ENCODE measurements around the gene UBTD2. TPM values are rescaled to one million over a fixed set of nuclear protein-coding genes. Genes with fewer than 3 reads are reported as not detected.
"Not testable (repeated sequence)": the region's sequence is repeated elsewhere in the genome, so short reads cannot be mapped to it uniquely, and the experiment has no call there.

UBTD2 gene
- total RNA-seq, 4 donors from 2014 or later, result 19.4 to 31.0 (median 26.2) TPM

DNA sequence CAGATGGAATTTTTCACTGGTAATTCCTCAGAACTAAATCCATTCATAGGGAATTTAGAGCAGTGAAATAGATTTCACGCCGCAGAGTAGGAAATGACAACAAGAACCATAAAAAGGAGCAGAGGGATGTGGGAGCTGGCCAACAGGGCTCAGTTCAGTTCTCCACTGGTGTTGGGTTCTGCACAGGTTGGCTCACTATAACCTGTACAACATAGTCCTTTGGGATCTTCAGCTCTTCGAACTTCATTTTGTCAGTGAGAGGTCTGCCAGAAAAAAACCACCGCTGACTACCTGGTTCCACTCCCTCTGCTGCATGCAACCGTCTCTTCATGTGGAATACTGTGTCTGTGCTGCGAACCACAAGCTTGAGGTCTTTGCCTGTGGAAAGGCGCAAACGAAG, 71.9 kb downstream of the UBTD2 start:
- WGBS, 2 donors, result 92 to 93% methylated on average over 8 of the region's 8 CpGs
- no peak for TF ChIP-seq POLR2A (IDR thresholded peaks at IDR 0.05)
- TF ChIP-seq, protein P1, sequence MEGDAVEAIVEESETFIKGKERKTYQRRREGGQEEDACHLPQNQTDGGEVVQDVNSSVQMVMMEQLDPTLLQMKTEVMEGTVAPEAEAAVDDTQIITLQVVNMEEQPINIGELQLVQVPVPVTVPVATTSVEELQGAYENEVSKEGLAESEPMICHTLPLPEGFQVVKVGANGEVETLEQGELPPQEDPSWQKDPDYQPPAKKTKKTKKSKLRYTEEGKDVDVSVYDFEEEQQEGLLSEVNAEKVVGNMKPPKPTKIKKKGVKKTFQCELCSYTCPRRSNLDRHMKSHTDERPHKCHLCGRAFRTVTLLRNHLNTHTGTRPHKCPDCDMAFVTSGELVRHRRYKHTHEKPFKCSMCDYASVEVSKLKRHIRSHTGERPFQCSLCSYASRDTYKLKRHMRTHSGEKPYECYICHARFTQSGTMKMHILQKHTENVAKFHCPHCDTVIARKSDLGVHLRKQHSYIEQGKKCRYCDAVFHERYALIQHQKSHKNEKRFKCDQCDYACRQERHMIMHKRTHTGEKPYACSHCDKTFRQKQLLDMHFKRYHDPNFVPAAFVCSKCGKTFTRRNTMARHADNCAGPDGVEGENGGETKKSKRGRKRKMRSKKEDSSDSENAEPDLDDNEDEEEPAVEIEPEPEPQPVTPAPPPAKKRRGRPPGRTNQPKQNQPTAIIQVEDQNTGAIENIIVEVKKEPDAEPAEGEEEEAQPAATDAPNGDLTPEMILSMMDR (IDR thresholded peaks at IDR 0.05), result no peak
- TF ChIP-seq EP300 (IDR thresholded peaks at IDR 0.05), result no peak
- peaks cover 0 to 45% (median 5%) of the 10 kb centered on the region in 3 donors for H3K36me3 ChIP-seq

DNA sequence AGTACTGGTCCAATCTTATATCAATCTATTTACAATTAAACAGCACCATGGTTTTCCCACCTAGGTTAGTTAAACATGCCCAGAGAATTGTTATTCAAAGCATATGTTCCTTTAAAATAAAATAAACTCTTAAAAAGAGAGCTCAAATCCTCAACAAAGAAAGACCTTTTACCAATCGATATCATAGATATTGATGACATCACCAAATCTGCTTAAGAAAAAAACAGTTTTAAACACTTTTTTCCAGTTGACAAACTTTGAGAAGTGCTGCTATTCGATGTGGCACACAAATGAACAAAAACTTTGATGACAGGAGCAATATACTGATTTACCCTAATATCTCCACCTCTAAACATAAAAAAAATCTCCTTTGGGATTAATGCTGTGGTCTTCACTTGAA, 73.8 kb downstream of the UBTD2 start:
- DNase-seq (ENCODE audit: low spot score in 2 of 2), result no peak
- no peak overlapping the region for H3K4me3 ChIP-seq
- TF ChIP-seq POLR2A (IDR thresholded peaks at IDR 0.05) (no peak), EP300 (IDR thresholded peaks at IDR 0.05) (no peak)
- TF ChIP-seq, protein P1 (IDR thresholded peaks at IDR 0.05), result no peak
- 93 to 94% methylated on average over 2 of the region's 2 CpGs for WGBS, 2 donors
- H3K9me3 ChIP-seq, result no peaks in the 10 kb centered on the region
- H3K27ac ChIP-seq, result no peak overlapping the region
- no peaks in the 10 kb centered on the region for H3K4me1 ChIP-seq
- H3K27me3 ChIP-seq, result no peaks in the 10 kb centered on the region
- peaks cover 0 to 39% (median 5%) of the 10 kb centered on the region in 3 donors for H3K36me3 ChIP-seq

More for the DNA sequence above, 71.9 kb downstream of the UBTD2 start:
- Histone ChIP-seq H3K27ac (no peak overlapping the region), H3K9me3 (no peaks in the 10 kb centered on the region), H3K4me1 (no peaks in the 10 kb centered on the region), H3K4me3 (no peak overlapping the region), H3K27me3 (no peaks in the 10 kb centered on the region)
- DNase-seq (ENCODE audit: low spot score in 2 of 2), result no peak

DNA sequence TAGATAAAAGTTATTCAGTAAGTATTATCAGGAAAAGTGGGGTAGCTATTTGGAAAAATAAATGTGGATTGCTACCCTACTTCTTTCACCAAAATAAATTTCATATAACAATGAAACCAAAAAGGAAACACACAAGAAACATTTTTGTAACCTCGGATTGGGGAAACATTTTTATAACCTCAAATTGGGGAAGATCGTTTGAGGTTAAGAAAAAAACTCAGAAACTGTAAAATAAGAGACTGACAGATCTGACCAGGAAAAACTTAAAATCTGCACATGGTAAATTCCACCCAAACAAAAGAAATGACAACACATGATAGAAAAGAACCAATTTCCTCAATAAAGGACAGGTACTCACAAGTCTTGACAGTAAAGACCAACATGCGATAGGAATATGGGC, 76.1 kb downstream of the UBTD2 start:
- Histone ChIP-seq H3K27me3 (no peaks in the 10 kb centered on the region), H3K4me1 (no peaks in the 10 kb centered on the region), H3K27ac (no peak overlapping the region), H3K4me3 (no peak overlapping the region), H3K9me3 (no peaks in the 10 kb centered on the region), H3K36me3 (peaks cover 0 to 33% (median 5%) of the 10 kb centered on the region in 3 donors)
- TF ChIP-seq, protein P1 (IDR thresholded peaks at IDR 0.05), result no peak
- no peak for TF ChIP-seq POLR2A (IDR thresholded peaks at IDR 0.05)
- WGBS, 2 donors, result 32 to 43% methylated on average over 3 of the region's 3 CpGs
- DNase-seq (ENCODE audit: low spot score in 2 of 2), result no peak

DNA sequence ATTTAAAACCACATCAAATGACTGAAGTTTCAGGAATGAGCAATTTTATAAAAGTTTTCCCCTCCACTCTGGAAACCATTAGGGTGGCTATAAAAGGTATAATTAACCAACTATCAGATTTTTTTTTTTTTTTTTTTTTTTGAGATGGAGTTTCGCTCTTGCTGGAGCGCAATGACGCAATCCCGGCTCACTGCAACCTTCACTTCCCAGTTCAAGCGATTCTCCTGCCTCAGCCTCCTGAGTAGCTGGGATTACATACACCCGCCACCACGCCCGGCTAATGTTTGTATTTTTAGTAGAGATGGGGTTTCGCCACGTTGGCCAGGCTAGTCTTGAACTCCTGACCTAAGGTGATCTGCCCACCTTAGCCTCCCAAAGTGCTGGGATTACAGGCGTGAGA, 77.6 kb downstream of the UBTD2 start:
- H3K27ac ChIP-seq; H3K4me3 ChIP-seq; H3K9me3 ChIP-seq; H3K27me3 ChIP-seq; H3K4me1 ChIP-seq; DNase-seq (ENCODE audit: low spot score in 2 of 2): not testable (repeated sequence)
- 84 to 91% methylated on average over 11 of the region's 11 CpGs for WGBS, 2 donors
- peaks cover 0 to 21% (median 0%) of the 10 kb centered on the region in 3 donors for H3K36me3 ChIP-seq

DNA sequence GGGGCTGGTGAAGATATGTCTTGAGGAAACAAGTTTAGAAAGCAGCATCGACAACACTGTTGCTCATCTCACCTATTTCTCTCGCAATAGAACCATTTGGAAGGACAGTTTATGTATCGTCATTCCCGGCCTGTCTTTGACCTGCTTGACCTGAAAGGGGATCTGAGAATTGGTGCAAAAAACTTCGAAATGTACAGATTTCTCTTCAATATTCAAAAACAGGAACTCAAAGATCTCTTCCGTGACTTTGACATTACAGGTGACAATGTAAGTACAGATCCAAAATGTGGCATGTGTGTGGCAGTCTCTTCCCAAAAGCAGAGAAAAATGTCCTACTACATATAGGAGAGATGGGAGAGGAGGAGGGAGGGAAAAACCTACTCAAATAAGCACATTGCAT, 83.1 kb downstream of the UBTD2 start:
- H3K4me3 ChIP-seq, result no peak overlapping the region
- H3K4me1 ChIP-seq, result no peaks in the 10 kb centered on the region
- no peaks in the 10 kb centered on the region for H3K36me3 ChIP-seq
- no peak overlapping the region for H3K27ac ChIP-seq
- no peak for DNase-seq (ENCODE audit: low spot score in 2 of 2)
- TF ChIP-seq, protein P1 (IDR thresholded peaks at IDR 0.05), result no peak
- TF ChIP-seq POLR2A (IDR thresholded peaks at IDR 0.05), result no peak
- TF ChIP-seq EP300 (IDR thresholded peaks at IDR 0.05), result no peak
- no peaks in the 10 kb centered on the region for H3K27me3 ChIP-seq
- 86 to 87% methylated on average over 6 of the region's 6 CpGs for WGBS, 2 donors
- no peaks in the 10 kb centered on the region for H3K9me3 ChIP-seq

DNA sequence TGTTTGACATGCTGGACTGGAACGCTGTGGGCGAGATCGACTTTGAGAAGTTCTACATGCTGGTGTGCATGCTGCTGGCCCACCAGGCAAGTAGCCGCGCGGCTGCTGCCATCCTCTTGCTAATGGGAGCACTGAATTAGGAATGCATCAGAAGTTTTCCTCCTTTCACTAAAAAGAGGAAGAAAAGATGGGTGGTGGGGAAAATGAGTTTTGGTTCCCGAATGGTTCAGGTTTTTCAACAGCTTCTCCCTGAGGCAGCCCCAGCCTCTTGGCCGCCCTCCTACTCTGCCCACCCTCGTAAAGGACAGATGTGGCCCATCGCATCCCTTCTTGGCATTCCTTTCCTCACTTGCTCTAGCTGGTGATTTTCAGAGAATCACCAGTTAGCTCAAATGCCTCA, 84.1 kb downstream of the UBTD2 start:
- no peak for DNase-seq (ENCODE audit: low spot score in 2 of 2)
- H3K9me3 ChIP-seq, result no peaks in the 10 kb centered on the region
- TF ChIP-seq, protein P1 (IDR thresholded peaks at IDR 0.05), result no peak
- TF ChIP-seq EP300 (IDR thresholded peaks at IDR 0.05) (no peak), POLR2A (IDR thresholded peaks at IDR 0.05) (no peak)
- H3K27ac ChIP-seq, result no peak overlapping the region
- no peak overlapping the region for H3K4me3 ChIP-seq
- no peaks in the 10 kb centered on the region for H3K27me3 ChIP-seq
- WGBS, 2 donors, result 78 to 79% methylated on average over 10 of the region's 10 CpGs
- H3K36me3 ChIP-seq, result no peaks in the 10 kb centered on the region
- no peaks in the 10 kb centered on the region for H3K4me1 ChIP-seq

DNA sequence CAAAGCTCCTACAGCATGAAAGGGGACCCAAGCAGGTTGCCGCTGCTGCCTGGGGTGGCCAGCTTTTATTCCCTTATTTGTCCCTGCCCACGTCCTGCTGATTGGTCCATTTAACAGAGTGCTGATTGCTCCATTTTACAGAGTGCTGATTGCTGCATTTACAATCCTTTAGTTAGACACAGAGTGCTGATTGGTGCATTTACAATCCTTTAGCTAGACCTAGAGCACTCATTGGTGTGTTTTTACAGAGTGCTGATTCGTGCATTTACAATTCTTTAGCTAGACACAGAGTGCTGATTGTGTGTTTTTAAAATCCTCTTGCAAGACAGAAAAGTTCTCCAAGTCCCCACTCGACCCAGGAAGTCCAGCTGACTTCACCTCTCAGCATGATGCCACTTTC, 85.8 kb downstream of the UBTD2 start:
- WGBS, 2 donors, result 78 to 81% methylated on average over 4 of the region's 4 CpGs
- H3K4me3 ChIP-seq; H3K27ac ChIP-seq; H3K4me1 ChIP-seq; H3K27me3 ChIP-seq; DNase-seq (ENCODE audit: low spot score in 2 of 2); H3K36me3 ChIP-seq; H3K9me3 ChIP-seq: not testable (repeated sequence)

Measured in tibial nerve (tissue), 4 donors.